ENCODE data around the gene NDUFV1. TPM values are rescaled to one million over a fixed set of nuclear protein-coding genes. Genes with fewer than 3 reads are reported as not detected.
A peak's percentile ranks its signal among the peaks of the same experiment; 100 is the strongest.
"Not testable (repeated sequence)": the region's sequence is repeated elsewhere in the genome, so short reads cannot be mapped to it uniquely, and the experiment has no call there.

NDUFV1 gene
- polyA plus RNA-seq, 2 of the 4 experiments (the other 2 are of a cell fraction), result 95.1 to 163 TPM

- ATAC-seq (peak in 1 of 2 experiments; percentile 21; a peak in 2 of 6 replicates), DNase-seq (ENCODE audit: low read depth in 1 of 2, low spot score in 1 of 2) (peak in 1 of 2 experiments; percentile 56), FAIRE-seq (no peak)
- H3K4me3 ChIP-seq, result no peak overlapping the region
- peak overlapping the region; percentile 77 to 90; a peak in 4 of 6 replicates for H3K27ac ChIP-seq
- no peak for TF ChIP-seq HOXB5 (CRISPR knock-in tag; IDR thresholded peaks at IDR 0.05)
- POLR2A ChIA-PET, result interaction anchor here (0.6 kb wide), 1 partner anchor 22 kb away, joined by 3 read pairs; the partner anchor contains the start of gene GSTP1
- no peak overlapping the region for H3K4me2 ChIP-seq
- H3K9me3 ChIP-seq, result no peaks in the 10 kb centered on the region
- CTCF ChIA-PET, result interaction anchor here (1.1 to 3.8 kb wide), 4 partner anchors 10 to 52 kb away, joined by 3 to 14 read pairs (median 4); no protein-coding TSS in a partner anchor
- peaks cover 38% of the 10 kb centered on the region for H3K4me1 ChIP-seq
- 73% methylated on average over 10 of the region's 10 CpGs for WGBS (ENCODE audit: missing lambda C conversion rate)
Observed at GRCh38 chr11:67561971-67562619, 44.6 kb upstream of the NDUFV1 start.

- Histone ChIP-seq H3K4me1 (peaks cover 36% of the 10 kb centered on the region), H3K27ac (peak overlapping the region; percentile 77 to 90), H3K4me2 (peak overlapping the region; percentile 65), H3K9me3 (no peaks in the 10 kb centered on the region), H3K4me3 (no peak overlapping the region)
- no peak for TF ChIP-seq HOXB13 (CRISPR knock-in tag; IDR thresholded peaks at IDR 0.05; ENCODE audit: low read depth)
- TF ChIP-seq, protein P1, sequence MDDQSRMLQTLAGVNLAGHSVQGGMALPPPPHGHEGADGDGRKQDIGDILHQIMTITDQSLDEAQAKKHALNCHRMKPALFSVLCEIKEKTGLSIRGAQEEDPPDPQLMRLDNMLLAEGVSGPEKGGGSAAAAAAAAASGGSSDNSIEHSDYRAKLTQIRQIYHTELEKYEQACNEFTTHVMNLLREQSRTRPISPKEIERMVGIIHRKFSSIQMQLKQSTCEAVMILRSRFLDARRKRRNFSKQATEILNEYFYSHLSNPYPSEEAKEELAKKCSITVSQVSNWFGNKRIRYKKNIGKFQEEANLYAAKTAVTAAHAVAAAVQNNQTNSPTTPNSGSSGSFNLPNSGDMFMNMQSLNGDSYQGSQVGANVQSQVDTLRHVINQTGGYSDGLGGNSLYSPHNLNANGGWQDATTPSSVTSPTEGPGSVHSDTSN (IDR thresholded peaks at IDR 0.05), result no peak
- no peak for TF ChIP-seq ZFP36 (IDR thresholded peaks at IDR 0.05; ENCODE audit: borderline replicate concordance, partially characterized antibody)
- no peak for TF ChIP-seq HOXA7 (CRISPR knock-in tag; IDR thresholded peaks at IDR 0.05)
- no peak for TF ChIP-seq HMGXB4 (CRISPR knock-in tag; IDR thresholded peaks at IDR 0.05; ENCODE audit: borderline replicate concordance)
- no peak for TF ChIP-seq TFCP2L1 (CRISPR knock-in tag; IDR thresholded peaks at IDR 0.05)
- no peak for FAIRE-seq
- CTCF ChIA-PET, result interaction anchor here (0.7 to 3.8 kb wide), 4 partner anchors 9 to 51 kb away, joined by 3 to 14 read pairs (median 6); partner anchors contain the start of gene GSTP1
- 50% methylated on average over 10 of the region's 10 CpGs for WGBS (ENCODE audit: missing lambda C conversion rate)
- peak; percentile 19 to 56; a peak in 3 of 6 replicates for ATAC-seq
- POLR2A ChIA-PET, result interaction anchor here (0.6 to 1.8 kb wide), 2 partner anchors 21 kb away, joined by 3 to 6 read pairs; partner anchors contain the start of gene GSTP1
- DNase-seq (ENCODE audit: low read depth in 1 of 2, low spot score in 1 of 2), result no peak
Observed at GRCh38 chr11:67562963-67563704, 43.6 kb upstream of the NDUFV1 start.

GRCh38 chr11:67563705-67564114 lies 43.0 kb upstream of the NDUFV1 start:
- Histone ChIP-seq H3K27ac (peak overlapping the region; percentile 77 to 90), H3K4me1 (peaks cover 31% of the 10 kb centered on the region), H3K4me2 (peak overlapping the region; percentile 65)
- ChIA-PET POLR2A (interaction anchor here (1.8 kb wide), 1 partner anchor 20 kb away, joined by 6 read pairs; the partner anchor contains the start of gene GSTP1), CTCF (interaction anchor here (0.6 to 3.8 kb wide), 5 partner anchors 9 to 219 kb away, joined by 3 to 14 read pairs (median 5); partner anchors contain the start of gene GSTP1)
- not testable (repeated sequence) for H3K9me3 ChIP-seq, H3K4me3 ChIP-seq, FAIRE-seq
- 11% methylated on average over 11 of the region's 11 CpGs for WGBS (ENCODE audit: missing lambda C conversion rate)
- ATAC-seq (peak; percentile 80 to 82), DNase-seq (ENCODE audit: low read depth in 1 of 2, low spot score in 1 of 2) (peak in 1 of 2 experiments; percentile 94)
- TF ChIP-seq HOXA7 (CRISPR knock-in tag; IDR thresholded peaks at IDR 0.05), result peak; percentile 98
- TF ChIP-seq RARB (CRISPR knock-in tag; IDR thresholded peaks at IDR 0.05), result peak; percentile 94
- TF ChIP-seq MAX (IDR thresholded peaks at IDR 0.05), result peak; percentile 48; the same call in 1 of the 2 replicates
- peak; percentile 96 for TF ChIP-seq TFCP2L1 (CRISPR knock-in tag; IDR thresholded peaks at IDR 0.05)
- peak in 1 of 2 experiments; percentile 24; a peak in 1 of 4 replicates for TF ChIP-seq CEBPB (IDR thresholded peaks at IDR 0.05)
- peak; percentile 53; the same call in 1 of the 2 replicates for TF ChIP-seq FOSL2 (IDR thresholded peaks at IDR 0.05)
- peak; percentile 95 for TF ChIP-seq FOSL2 (CRISPR knock-in tag; IDR thresholded peaks at IDR 0.05)
- peak in 1 of 2 experiments; percentile 62; a peak in 2 of 5 replicates for TF ChIP-seq JUN (IDR thresholded peaks at IDR 0.05)
- 0 out of 2 replicates have a peak, but pooled peaks have one; percentile 21 for TF ChIP-seq USF2 (IDR thresholded peaks at IDR 0.05)
- TF ChIP-seq JUNB (IDR thresholded peaks at IDR 0.05), result peak; percentile 65; the same call in 1 of the 2 replicates
- TF ChIP-seq HMGXB4 (CRISPR knock-in tag; IDR thresholded peaks at IDR 0.05; ENCODE audit: borderline replicate concordance), result peak; percentile 98
- 0 out of 2 replicates have a peak, but pooled peaks have one; percentile 1 for TF ChIP-seq NFE2L2 (conservative IDR thresholded peaks at IDR 0.05; ENCODE audit: low read length)
- TF ChIP-seq ESRRA (IDR thresholded peaks at IDR 0.05; ENCODE audit: borderline replicate concordance, low read length), result 0 out of 2 replicates have a peak, but pooled peaks have one; percentile 13
- peak; percentile 1 for TF ChIP-seq MAFK (IDR thresholded peaks at IDR 0.05; ENCODE audit: partially characterized antibody)
- TF ChIP-seq TP53 (CRISPR knock-in tag; IDR thresholded peaks at IDR 0.05), result peak; percentile 99
- TF ChIP-seq BCL3 (IDR thresholded peaks at IDR 0.05), result 0 out of 3 replicates have a peak, but pooled peaks have one; percentile 27
- TF ChIP-seq EP300 (IDR thresholded peaks at IDR 0.05), result 0 out of 5 replicates have a peak, but pooled peaks of 1 of the 2 experiments have one; percentile 24
